HG03064 (cell line): ENCODE results near the gene ORM2.
"Not testable (repeated sequence)": the region's sequence is repeated elsewhere in the genome, so short reads cannot be mapped to it uniquely, and the experiment has no call there.

Source experiments
- ATAC-seq: cut with Tn5 transposase; IDR thresholded peaks from one replicate; pipeline ENCODE4 v1.9.1; 2021; ENCODE audit warnings: low read depth; ENCODE audit not compliant: unreplicated experiment

ORM2 gene

GRCh38 chr9:114328937-114329624, 588 bp upstream of the ORM2 start:
- ATAC-seq = not testable (repeated sequence)

- no peak for ATAC-seq
Measured at GRCh38 chr9:114330636-114331035, 967 bp downstream of the ORM2 start.

- not testable (repeated sequence) for ATAC-seq
Measured at GRCh38 chr9:114331229-114332195, 1.8 kb downstream of the ORM2 start.

- not testable (repeated sequence) for ATAC-seq
Measured at GRCh38 chr9:114332474-114333040, 2.9 kb downstream of the ORM2 start.

- not testable (repeated sequence) for ATAC-seq
Measured at GRCh38 chr9:114333718-114334117, 4.0 kb downstream of the ORM2 start.

GRCh38 chr9:114334490-114334889, 4.8 kb downstream of the ORM2 start:
- no peak for ATAC-seq

GRCh38 chr9:114335745-114336144, 6.1 kb downstream of the ORM2 start:
- ATAC-seq = no peak

GRCh38 chr9:114336157-114336556, 6.5 kb downstream of the ORM2 start:
- no peak for ATAC-seq

- no peak for ATAC-seq
Measured at GRCh38 chr9:114336699-114337395, 7.2 kb downstream of the ORM2 start.

GRCh38 chr9:114338187-114338586, 8.5 kb downstream of the ORM2 start:
- no peak for ATAC-seq

GRCh38 chr9:114339130-114339908, 9.7 kb downstream of the ORM2 start:
- ATAC-seq = no peak

GRCh38 chr9:114341152-114341830, 11.6 kb downstream of the ORM2 start:
- ATAC-seq = no peak

GRCh38 chr9:114341991-114342390, 12.3 kb downstream of the ORM2 start:
- ATAC-seq = no peak

- ATAC-seq = no peak
Measured at GRCh38 chr9:114342755-114343440, 13.2 kb downstream of the ORM2 start.

- ATAC-seq = no peak
Measured at GRCh38 chr9:114343471-114344187, 14.0 kb downstream of the ORM2 start.

- ATAC-seq = no peak
Measured at GRCh38 chr9:114344188-114344566, 14.5 kb downstream of the ORM2 start.

GRCh38 chr9:114344692-114345091, 15.0 kb downstream of the ORM2 start:
- no peak for ATAC-seq

- no peak for ATAC-seq
Measured at GRCh38 chr9:114345493-114346065, 15.9 kb downstream of the ORM2 start.
